NCI-H82 (cell line): ENCODE data around the gene EDEM3.
"Not testable (repeated sequence)": the region's sequence is repeated elsewhere in the genome, so short reads cannot be mapped to it uniquely, and the experiment has no call there.

ENCODE experiments used
- DNase-seq: peaks from one replicate; lab custom pipeline; 2025; lab: John Stamatoyannopoulos, UW

EDEM3 gene

GRCh38 chr1:184754476-184755225 lies at the start of gene EDEM3:
TSS of gene EDEM3 (minus strand) at chr1:184754858. CDS start at chr1:184754646, 212 bp downstream.
- DNase-seq: peak; percentile 100

DNA sequence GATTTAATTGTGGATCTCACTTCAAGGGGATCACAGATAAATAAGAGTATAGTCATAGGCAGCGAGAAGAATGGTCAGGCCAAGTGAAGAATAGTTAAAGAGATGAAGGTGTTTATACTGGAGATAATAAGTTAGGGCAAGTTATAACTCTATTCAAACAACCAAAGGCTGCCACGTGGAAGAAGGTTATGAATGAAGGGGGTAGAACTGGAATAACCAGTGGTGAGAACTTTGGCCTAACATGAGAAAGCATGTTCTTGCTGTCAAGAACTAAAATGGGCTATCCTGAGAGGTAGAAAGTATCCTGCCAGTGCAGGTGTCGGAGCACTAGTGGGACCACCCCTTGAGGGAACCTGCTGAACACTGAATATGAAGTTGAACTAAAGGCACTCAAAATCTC lies 49.6 kb upstream of the EDEM3 start:
- no peak for DNase-seq

DNA sequence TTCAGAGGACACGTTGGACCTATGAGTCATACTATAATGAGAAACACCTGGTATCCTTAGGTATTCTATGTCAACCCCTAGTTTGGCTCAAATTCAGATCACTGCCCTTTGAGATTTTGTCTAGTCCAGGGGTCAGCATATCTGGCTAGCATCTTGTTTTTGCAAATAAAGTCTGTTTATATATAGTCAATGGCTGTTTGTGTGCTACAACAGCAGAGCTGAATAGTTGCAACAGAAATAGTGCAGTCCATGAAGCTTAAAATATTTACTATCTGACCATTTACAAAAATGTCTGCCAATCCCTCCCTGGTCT lies 48.5 kb upstream of the EDEM3 start:
- DNase-seq: no peak

DNA sequence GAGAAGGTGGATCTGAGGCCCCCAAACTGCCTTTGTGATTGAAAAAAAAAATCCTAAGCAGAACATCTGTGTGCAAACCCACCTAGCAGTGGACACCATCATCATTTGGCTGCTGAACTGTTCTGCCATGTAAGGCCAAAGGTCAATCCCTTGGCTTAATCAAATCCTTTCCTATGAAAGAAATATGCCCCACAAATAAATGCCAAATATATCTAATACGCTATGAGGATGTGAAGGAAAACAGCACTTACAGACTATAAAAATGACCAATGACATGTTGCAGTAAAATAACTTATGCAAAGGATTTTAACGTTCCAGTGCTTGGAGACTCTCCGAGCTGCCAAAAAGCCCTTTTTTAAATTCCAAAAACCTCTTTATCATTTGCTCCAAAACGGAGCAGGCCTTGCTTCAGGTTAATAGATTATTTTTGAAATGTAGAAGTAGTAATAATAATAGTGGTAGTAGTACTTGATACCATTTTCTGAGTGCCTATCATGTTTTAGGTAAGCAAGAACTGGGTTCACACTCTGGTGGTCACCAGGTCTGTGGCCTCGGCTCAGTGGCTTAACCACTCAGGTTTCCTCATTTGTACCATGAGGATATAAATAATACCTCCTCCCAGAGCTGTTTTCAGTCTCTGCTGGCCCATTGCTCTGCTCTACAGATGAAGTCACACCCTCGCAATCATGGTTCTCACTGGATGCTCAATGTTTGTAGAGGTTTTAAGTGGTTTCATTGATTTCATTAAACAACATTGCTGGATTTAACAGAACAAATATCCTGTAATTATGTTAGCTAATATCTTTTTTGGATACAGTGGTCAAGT lies 47.9 kb upstream of the EDEM3 start:
- DNase-seq: no peak

GRCh38 chr1:184801503-184801902 lies 46.8 kb upstream of the EDEM3 start:
- DNase-seq: no peak

- DNase-seq: peak; percentile 79
These were observed 46.2 kb upstream of the EDEM3 start for GRCh38 chr1:184800876-184801275.

GRCh38 chr1:184793967-184794366 lies 39.3 kb upstream of the EDEM3 start:
- DNase-seq: no peak

GRCh38 chr1:184792450-184792969 lies 37.9 kb upstream of the EDEM3 start:
- DNase-seq: no peak

- DNase-seq: no peak
These were observed 36.9 kb upstream of the EDEM3 start for GRCh38 chr1:184791550-184791900.

GRCh38 chr1:184790642-184791549 lies 36.2 kb upstream of the EDEM3 start:
- no peak for DNase-seq

DNA sequence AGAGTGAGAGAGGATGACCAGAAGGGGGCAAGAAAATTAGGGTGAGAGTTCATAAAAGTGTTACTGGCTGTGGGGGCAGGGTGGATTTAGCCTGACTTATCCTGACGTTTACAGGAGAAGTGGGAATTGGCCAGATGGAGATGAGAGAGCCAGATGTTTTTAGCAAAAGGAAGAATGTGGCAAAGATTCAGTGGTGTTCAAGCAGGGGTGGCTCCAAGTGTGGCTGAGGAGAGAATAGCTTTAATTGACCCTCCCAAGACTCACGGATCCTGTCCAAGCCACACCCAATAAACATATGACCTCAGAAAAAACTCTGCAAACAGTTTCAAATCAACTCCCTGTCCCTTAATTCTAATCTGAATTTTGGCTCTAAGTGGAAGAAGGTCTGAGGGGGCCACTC lies 35.2 kb upstream of the EDEM3 start:
- no peak for DNase-seq

GRCh38 chr1:184788970-184789369 lies 34.3 kb upstream of the EDEM3 start:
- DNase-seq: no peak

GRCh38 chr1:184785529-184785928 lies 30.9 kb upstream of the EDEM3 start:
- no peak for DNase-seq

DNA sequence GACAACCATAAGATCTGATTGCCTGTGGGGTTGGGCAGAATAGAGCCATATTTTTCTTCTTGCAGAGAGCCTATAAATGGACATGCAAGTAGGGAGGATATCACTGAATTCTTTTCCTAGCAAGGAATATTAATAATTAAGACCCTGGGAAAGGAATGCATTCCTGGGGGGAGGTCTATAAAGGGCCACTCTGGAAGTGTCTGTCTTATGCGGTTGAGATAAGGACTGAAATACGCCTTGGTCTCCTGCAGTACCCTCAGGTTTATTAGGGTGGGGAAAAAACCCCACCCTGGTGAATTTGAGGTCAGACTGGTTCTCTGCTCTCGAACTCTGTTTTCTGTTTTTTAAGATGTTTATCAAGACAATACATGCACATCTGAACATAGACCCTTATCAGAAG lies 29.1 kb upstream of the EDEM3 start:
- DNase-seq: not testable (repeated sequence)

DNA sequence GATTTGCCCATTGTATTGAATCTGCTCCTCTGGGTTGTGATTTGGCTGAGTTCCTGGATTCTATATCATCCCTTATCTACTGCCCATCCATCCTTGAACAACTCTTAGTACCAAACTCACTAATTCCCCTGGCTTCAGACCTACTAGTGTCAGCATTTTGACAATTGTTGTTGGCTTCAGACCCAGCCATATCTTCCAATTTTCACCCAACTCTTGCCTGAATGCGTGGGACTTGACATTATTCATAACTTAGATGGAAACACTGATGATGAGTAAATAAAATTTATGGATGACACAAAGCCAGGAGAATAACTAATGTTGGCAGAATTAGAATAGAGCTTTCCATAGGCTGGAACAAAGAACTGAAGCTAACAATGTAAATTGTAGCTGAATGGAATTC lies 27.3 kb upstream of the EDEM3 start:
- DNase-seq: no peak

GRCh38 chr1:184775885-184776284 lies 21.2 kb upstream of the EDEM3 start:
- no peak for DNase-seq

- peak; percentile 85 for DNase-seq
These were observed 20.7 kb upstream of the EDEM3 start for GRCh38 chr1:184775329-184775728.

DNA sequence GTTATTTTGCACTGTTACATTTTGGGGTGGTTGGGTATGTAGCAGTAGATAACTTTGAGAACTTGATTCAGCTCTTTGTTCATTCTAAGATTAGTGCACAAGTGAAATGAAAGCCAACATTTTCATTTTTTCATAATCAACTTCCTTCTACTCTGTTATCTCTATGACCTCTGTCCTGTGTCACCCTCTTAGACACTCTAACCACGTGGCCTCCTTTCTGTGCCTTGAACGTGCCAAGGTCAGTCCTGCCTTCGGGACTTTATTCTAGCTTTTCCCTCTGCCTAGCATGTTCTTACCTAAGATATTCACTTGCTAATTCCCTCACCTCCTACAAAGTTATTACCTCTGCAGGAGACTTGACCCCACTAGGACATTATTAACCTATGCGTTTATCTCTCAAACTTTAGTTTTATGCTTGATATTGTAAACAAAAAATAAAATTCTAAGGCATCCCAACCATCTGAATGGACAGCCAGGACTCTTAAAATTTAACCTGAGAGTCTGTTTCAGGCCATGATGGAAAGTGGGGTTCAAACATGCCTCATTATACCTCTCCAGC lies 19.2 kb upstream of the EDEM3 start:
- DNase-seq: no peak

DNA sequence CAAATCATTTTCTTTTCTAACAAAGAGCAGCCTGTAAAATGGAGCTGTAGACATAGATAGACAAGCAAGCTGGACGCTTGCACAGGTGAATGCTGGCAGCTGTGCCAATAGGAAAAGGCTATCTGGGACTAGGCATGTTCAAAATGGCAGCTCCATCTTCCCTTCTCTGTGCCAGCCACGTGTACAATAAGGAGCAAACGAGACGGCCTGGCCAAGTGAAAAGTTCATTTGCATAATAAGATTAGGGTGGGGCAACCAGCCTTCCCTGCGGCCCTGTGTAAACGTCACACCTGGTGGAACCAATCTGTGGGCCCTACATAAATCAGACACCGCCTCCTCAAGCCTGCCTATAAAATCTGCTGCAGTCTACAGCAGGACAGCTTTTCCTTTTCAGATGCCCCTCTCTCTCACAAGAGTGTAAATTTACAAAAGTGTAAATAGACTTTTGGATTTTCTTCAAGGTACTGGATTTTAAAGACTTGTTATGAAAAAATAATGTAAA lies 16.6 kb upstream of the EDEM3 start:
- peak; percentile 94 for DNase-seq

DNA sequence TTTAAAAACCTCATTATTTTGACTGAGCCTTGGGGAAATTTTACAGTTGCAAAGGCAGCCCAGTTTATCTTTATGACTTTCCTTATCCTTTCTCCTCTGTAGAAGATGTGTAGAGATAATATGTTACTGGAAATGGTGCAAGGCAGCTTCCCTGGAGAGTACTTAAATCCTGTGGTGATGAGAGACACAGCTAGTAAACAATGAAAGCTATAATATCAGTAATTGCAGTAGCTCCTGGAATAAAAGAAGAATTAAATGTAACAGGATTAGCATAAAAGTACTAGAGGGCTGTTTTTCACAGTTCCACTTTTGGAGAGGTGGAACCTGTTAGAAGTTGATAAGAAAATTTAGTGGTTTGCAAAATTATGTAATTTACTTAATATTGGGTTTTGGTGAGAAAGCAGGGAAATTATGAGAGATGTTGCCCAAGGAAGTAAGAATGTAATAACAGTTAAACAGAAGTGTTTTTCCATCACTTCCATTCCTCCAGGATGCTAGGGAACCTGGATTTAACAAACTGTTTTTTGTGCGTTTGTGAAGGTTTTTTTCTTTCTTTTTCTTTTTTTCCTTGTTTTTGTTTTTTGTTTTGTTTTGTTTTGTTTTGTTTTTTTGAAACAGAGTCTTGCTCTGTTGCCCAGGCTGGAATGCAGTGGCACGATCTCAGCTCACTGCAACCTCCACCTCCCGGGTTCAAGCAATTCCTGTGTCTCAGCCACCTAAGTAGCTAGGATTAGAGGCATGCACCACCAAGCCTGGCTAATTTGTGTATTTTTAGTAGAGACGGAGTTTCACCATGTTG lies 15.7 kb upstream of the EDEM3 start:
- DNase-seq: peak; percentile 57

- no peak for DNase-seq
These were observed 14.6 kb upstream of the EDEM3 start for GRCh38 chr1:184769241-184769640.
